Posterior vena cava (tissue), 2 donors: ENCODE results near the gene PARVB. TPM values are rescaled to one million over a fixed set of nuclear protein-coding genes. Genes with fewer than 3 reads are reported as not detected.
"Not testable (repeated sequence)": the region's sequence is repeated elsewhere in the genome, so short reads cannot be mapped to it uniquely, and the experiment has no call there.

Source experiments
- DNase-seq: peaks from one replicate; pipeline ENCODE4 v3.0.0-alpha.2; 2020; ENCODE audit warnings: low spot score
- intact Hi-C, 2 donors: fragments of 100-400 bp; cut with DNase I; formaldehyde crosslinking; loops; one replicate each; pipeline versions ENCODE4 v1.14.1 to v1.14.2; 2022 to 2023
- total RNA-seq, 2 donors: library from RNA; stranded (reverse); fragmentation: NEBNext Ultra II Directional; extraction: Animal tissue kit (Norgen Biotek cat#: 25700); gene quantifications; one replicate each; pipeline ENCODE4 v1.2.1, GENCODE V29; 2021
- donor health status: DM: yes; HTN: yes; CAD: no.
- donor health status: DM: yes; HTN: yes; CAD: no.

Gene PARVB
- total RNA-seq, 2 donors from 2014 or later = 49.6 to 51.1 TPM

GRCh38 chr22:43995798-43996169 lies 28.3 kb upstream of the PARVB start:
- intact Hi-C loops = loop anchor here in 1 of 2 donors (10.0 kb wide), 1 partner anchor 89 kb away; no protein-coding TSS in a partner anchor
- DNase-seq = no peak

GRCh38 chr22:43996170-43996980 lies 27.7 kb upstream of the PARVB start:
- DNase-seq = peak; percentile 91
- intact Hi-C loops = loop anchor here in 1 of 2 donors (10.0 kb wide), 1 partner anchor 88 kb away; no protein-coding TSS in a partner anchor

GRCh38 chr22:43996981-43997265 lies 27.2 kb upstream of the PARVB start:
- intact Hi-C loops = loop anchor here in 1 of 2 donors (10.0 kb wide), 1 partner anchor 88 kb away; no protein-coding TSS in a partner anchor
- no peak for DNase-seq

- no peak for DNase-seq
- intact Hi-C loops = loop anchor here in 1 of 2 donors (10.0 kb wide), 1 partner anchor 86 kb away; no protein-coding TSS in a partner anchor
Measured at GRCh38 chr22:43998679-43999264, 25.3 kb upstream of the PARVB start.

- DNase-seq = no peak
- intact Hi-C loops = loop anchor here in 1 of 2 donors (10.0 kb wide), 1 partner anchor 85 kb away; no protein-coding TSS in a partner anchor
Measured at GRCh38 chr22:43999378-43999777, 24.7 kb upstream of the PARVB start.

- no peak for DNase-seq
- intact Hi-C loops = no loop called here
Measured at GRCh38 chr22:44000123-44000522, 24.0 kb upstream of the PARVB start.

GRCh38 chr22:44001521-44001920 lies 22.6 kb upstream of the PARVB start:
- intact Hi-C loops = no loop called here
- no peak for DNase-seq

- intact Hi-C loops = no loop called here
- no peak for DNase-seq
Measured at GRCh38 chr22:44002324-44002723, 21.8 kb upstream of the PARVB start.

GRCh38 chr22:44002997-44003396 lies 21.1 kb upstream of the PARVB start:
- intact Hi-C loops = no loop called here
- no peak for DNase-seq

- intact Hi-C loops = no loop called here
- DNase-seq = no peak
Measured at GRCh38 chr22:44003405-44004103, 20.5 kb upstream of the PARVB start.

- no peak for DNase-seq
- intact Hi-C loops = no loop called here
Measured at GRCh38 chr22:44004104-44004460, 20.0 kb upstream of the PARVB start.

GRCh38 chr22:44005524-44005923 lies 18.6 kb upstream of the PARVB start:
- intact Hi-C loops = no loop called here
- DNase-seq = no peak

- intact Hi-C loops = no loop called here
- no peak for DNase-seq
Measured at GRCh38 chr22:44012162-44012561, 11.9 kb upstream of the PARVB start.

- no peak for DNase-seq
- intact Hi-C loops = no loop called here
Measured at GRCh38 chr22:44012591-44012990, 11.5 kb upstream of the PARVB start.

GRCh38 chr22:44014241-44014640 lies 9.9 kb upstream of the PARVB start:
- DNase-seq = no peak
- intact Hi-C loops = no loop called here

- intact Hi-C loops, DNase-seq: not testable (repeated sequence)
Measured at GRCh38 chr22:44016586-44016985, 7.5 kb upstream of the PARVB start.

GRCh38 chr22:44018594-44018993 lies 5.5 kb upstream of the PARVB start:
- intact Hi-C loops = no loop called here

GRCh38 chr22:44019416-44019815 lies 4.7 kb upstream of the PARVB start:
- intact Hi-C loops = no loop called here
- DNase-seq = no peak

More at GRCh38 chr22:44018594-44018993, 5.5 kb upstream of the PARVB start:
- peak; percentile 64 for DNase-seq

GRCh38 chr22:44019846-44020245 lies 4.3 kb upstream of the PARVB start:
- no peak for DNase-seq
- intact Hi-C loops = no loop called here

- intact Hi-C loops = no loop called here
- DNase-seq = no peak
Measured at GRCh38 chr22:44020981-44021380, 3.1 kb upstream of the PARVB start.
